Measurements from ENCODE around the gene NXPH1.
A peak's percentile ranks its signal among the peaks of the same experiment; 100 is the strongest.

Gene NXPH1

DNA sequence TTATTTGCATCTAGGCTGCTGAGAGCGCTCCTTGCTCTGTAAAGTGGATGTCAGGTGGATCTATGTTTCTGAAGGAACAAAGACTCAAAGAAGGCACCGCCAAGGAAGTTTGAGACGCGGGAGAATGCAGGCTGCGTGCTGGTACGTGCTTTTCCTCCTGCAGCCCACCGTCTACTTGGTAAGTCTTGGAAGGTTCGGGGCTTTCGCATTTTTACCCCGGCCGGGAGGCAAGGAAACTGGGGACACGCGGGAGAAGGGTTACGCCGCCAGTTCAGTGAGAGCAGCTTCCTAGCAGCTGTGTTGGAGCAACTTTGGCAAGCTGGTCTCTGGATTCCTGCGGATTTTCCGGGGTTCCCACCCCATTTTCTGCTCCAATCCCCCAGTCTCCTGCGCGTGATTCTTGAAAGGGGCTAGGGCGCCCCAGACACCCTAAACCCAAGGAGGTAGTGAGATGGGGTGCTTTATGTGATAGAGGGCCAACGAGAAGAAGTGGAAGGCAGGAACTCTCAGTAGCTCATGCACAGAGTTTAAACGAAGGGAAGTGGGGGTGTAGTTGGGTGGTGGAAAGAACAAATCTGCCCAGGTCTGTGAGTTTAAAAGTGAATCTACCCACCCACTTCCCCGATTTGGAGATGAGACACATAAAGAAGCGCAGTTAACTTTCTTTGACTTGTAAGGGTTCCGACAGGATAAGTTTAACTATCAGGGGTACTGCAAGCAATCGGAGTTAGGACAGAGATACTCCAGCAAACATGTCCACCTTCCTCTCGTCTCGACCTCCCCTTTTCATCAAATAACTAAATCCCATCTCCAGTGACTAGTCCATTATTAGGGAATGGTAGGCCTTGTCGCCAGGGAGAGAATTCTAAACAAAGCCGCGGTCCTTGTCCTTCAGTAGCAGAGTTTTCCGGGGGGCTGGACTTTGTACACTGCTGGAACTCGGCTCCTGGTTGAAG lies 2.5 kb downstream of the NXPH1 start:
- no peak for DNase-seq (ENCODE audit: low read depth in 3 of 3, low spot score in 1 of 3)

GRCh38 chr7:8436965-8437364 lies 3.6 kb downstream of the NXPH1 start:
- no peak for DNase-seq (ENCODE audit: low read depth in 3 of 3, low spot score in 1 of 3)

DNA sequence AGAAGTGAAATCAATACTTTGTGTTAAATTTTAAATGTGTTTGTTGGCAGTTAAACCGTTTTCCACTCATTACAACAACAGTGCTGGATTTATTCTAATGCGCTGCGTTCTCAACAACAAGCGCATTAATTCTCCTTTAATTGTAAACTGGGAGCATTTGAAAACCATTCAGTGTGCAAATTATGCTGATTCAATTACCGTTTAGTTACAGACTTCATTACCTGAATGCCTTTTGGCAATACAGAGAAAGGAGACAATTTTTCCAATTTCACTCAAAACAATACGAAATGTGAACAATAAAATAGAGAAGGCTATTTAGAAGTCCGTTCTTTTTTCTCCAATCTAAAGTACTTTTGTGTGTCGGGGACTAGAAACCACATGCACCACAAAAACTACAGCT lies 4.2 kb downstream of the NXPH1 start:
- no peak for DNase-seq (ENCODE audit: low read depth in 3 of 3, low spot score in 1 of 3)

GRCh38 chr7:8440670-8441069 lies 7.3 kb downstream of the NXPH1 start:
- no peak for DNase-seq (ENCODE audit: low read depth in 3 of 3, low spot score in 1 of 3)

GRCh38 chr7:8441106-8441965 lies 7.9 kb downstream of the NXPH1 start:
- no peak for DNase-seq (ENCODE audit: low read depth in 3 of 3, low spot score in 1 of 3)

DNA sequence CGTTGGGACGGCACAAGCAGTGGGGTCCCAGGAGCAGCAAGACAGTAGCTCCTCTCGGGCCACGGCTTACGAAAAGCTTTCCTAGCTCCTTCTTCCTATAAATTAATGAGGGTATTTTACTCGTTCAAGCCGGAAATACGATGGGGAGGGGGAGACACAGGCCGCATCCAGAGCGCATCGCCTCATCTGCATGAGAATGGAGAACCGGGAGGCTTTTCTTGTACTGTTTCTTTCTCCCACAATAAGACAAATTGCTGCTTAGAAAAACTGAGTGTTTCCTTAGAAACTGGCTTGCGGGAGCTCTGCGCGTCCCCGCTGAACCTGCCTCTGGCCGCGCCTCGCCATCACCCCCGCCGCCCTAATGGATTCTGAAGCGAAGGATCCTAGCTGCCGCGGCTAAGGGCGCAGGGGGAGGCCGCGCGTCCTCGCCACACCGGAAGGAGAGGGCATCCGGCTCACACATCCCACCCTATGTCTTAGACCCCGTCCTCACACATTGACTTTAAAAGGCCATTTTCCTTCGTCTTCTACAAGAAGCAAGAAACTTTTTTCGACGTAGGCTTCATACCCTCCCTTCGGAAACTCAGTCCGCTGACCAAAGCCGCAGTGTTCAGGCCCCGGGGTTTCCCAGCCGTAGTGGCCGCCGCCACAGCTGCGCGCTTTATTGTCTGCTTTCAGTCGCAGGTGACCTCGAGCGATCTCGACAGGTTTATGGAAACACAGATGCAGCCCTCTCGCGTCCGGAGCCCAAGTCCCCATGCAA lies 8.8 kb downstream of the NXPH1 start:
- no peak for DNase-seq (ENCODE audit: low read depth in 3 of 3, low spot score in 1 of 3)

DNA sequence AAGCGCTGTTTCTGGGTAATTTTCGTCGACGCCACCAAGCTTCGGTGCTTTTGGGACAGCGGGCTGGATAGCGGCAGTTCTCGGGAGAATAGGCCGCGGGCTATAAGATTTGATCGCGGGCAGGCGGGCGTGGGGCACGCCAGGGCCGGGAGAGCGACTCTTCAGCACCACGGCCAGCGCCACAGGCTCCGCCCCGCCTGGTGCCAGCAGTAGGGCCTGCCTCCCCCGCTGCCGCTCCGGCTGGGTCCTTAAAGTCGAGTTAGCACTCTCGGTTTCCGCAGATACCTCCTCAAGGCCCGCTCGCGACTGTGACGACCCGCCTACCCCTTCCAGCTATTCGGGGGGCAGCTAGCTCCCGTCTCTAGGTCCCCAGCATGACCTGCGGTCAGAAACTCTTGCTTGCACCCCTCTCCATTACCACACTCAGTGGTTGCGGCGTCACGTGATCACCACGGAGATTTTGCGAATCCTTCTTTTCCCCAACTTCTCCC lies 9.4 kb downstream of the NXPH1 start:
- peak in 1 of 3 donors; percentile 29 for DNase-seq (ENCODE audit: low read depth in 3 of 3, low spot score in 1 of 3)

- no peak for DNase-seq (ENCODE audit: low read depth in 3 of 3, low spot score in 1 of 3)
Measured at GRCh38 chr7:8443576-8444467, 10.4 kb downstream of the NXPH1 start.

GRCh38 chr7:8444468-8444769 lies 11.0 kb downstream of the NXPH1 start:
- no peak for DNase-seq (ENCODE audit: low read depth in 3 of 3, low spot score in 1 of 3)

DNA sequence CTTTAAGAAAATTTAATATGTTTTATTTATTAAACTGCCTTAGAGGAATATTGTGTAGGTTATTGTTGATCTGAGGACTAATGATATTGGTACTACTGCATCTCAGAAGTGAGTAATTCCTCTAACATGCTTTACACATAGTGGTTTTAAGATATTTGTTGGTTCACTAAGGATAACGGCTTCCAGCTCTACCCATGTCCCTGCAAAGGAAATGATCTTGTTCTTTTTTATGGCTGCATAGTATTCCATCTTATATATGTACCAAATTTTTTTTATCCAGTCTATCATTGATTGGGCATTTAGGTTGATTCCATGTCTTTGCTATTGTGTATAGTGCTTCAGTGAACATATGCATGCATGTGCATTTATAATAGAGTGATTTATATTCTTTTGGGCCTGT lies 20.1 kb downstream of the NXPH1 start:
- DNase-seq (ENCODE audit: low read depth in 3 of 3, low spot score in 1 of 3): no peak

GRCh38 chr7:8455426-8455825 lies 22.0 kb downstream of the NXPH1 start:
- no peak for DNase-seq (ENCODE audit: low read depth in 3 of 3, low spot score in 1 of 3)

DNA sequence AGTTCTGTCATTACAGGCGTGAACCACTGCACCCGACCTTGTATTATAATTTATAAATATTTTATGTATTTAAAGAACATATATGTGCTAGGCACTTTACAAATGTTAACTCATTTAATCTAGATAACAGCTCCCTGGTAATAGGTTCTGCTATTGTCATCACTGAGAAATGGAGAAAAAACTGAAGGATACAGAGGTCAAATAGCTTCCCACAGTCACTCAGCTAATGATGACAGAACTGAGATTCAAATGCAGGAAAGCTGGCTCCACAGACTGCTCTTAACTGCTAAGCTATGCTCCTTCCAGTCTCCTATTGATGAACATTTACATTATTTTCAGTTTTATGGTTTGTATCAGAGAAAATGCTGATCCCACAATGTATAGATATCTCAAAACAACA lies 28.9 kb downstream of the NXPH1 start:
- DNase-seq (ENCODE audit: low read depth in 3 of 3, low spot score in 1 of 3): no peak

- DNase-seq (ENCODE audit: low read depth in 3 of 3, low spot score in 1 of 3): no peak
Measured at GRCh38 chr7:8465338-8465737, 31.9 kb downstream of the NXPH1 start.

GRCh38 chr7:8480527-8480926 lies 47.1 kb downstream of the NXPH1 start:
- no peak for DNase-seq (ENCODE audit: low read depth in 3 of 3, low spot score in 1 of 3)

DNA sequence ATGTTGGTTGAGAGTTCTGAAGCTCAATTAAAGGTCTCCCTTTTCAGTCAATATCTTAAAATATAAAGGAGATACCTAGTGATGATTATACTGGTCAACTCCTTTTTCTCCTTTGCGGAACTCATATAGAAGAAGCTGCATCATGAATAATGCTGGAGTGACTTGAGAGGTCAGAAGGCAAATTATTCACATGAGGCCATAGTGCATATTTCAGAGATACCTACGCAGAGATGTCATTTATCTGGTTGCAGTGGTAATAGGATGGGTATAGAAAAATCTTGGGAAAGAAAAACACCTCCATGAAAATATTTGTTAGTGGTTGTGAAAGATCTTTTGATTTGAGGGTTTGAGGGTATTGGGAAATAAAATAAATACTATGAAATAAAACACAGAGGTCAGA lies 47.7 kb downstream of the NXPH1 start:
- DNase-seq (ENCODE audit: low read depth in 3 of 3, low spot score in 1 of 3): no peak

GRCh38 chr7:8481752-8482446 lies 48.5 kb downstream of the NXPH1 start:
- no peak for DNase-seq (ENCODE audit: low read depth in 3 of 3, low spot score in 1 of 3)

GRCh38 chr7:8490391-8491045 lies 57.1 kb downstream of the NXPH1 start:
- no peak for DNase-seq (ENCODE audit: low read depth in 3 of 3, low spot score in 1 of 3)

DNA sequence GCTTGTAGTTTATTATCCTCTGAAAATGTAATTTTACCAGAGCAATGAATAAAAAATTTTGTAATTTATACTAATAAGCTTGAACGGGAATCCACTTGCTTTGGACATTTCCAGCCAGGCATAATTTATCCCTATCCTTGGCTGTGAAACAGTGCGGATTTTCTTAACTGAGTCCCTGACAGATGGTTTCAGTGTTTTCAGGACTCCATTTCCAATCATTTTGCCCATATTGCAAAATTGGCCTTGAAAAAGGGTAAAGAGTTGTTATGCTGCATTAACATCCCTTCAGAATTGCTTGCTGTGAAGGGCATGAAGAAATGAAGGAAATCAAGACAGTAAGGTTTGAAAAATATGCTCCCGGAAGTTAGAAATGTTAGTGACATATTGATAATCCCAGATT lies 57.7 kb downstream of the NXPH1 start:
- DNase-seq (ENCODE audit: low read depth in 3 of 3, low spot score in 1 of 3): no peak

All from stimulated activated CD4-positive, alpha-beta T cell treated with anti-CD3 and anti-CD28 coated beads, TNF-alpha, amount 100 ng/mL, for 1 hour (primary cell).